Measurements from ENCODE around the gene UROC1.

The UROC1 gene

DNA sequence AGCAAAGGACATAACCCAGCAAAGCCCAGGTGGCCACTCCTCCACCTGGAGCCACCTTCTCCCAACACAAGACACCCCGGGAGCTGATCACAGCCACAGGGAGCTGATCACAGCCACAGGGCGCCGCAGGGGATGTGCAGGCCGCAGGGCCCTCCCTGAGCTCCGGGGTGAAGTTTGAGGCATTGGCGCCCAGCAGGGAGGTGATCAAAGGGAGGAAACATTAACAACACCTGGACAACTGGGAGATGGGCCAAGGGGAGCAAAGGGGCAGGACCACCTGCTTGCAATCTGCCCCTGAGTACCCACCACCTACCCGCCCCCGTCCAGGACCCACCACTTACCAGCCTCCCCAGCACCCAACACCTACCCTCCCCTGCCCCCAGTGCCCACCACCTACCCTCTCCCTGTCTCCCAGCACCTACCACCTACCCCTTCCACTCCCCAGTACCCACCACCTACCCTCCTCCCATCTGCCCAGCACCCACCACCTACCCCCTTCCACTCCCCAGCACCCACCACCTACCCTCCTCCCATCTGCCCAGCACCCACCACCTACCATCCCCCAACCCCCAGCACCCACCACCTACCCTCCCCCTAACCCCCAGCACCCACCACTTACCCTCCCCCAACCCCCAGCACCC, 2.4 kb downstream of the UROC1 start:
- DNase-seq = no peak

DNA sequence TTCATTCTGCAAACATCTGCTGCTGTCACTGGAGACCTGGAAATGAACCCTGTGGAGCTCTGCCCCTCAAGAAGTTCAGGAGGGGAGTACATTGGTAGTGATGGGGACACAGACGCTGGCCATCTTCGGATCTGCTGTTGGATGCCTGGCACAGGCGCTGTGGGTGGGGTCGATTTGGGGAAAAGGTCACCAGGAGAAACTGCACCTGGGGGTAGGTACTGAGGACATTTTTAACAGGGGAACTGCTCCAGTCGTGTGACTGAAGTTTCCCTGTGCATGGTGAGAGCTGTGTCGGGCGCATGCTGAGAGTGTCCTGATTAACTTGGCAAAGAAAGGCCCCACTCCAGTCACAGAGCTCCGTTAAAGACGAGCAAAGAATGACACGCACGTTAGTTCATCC, 3.4 kb downstream of the UROC1 start:
- no peak for DNase-seq

DNA sequence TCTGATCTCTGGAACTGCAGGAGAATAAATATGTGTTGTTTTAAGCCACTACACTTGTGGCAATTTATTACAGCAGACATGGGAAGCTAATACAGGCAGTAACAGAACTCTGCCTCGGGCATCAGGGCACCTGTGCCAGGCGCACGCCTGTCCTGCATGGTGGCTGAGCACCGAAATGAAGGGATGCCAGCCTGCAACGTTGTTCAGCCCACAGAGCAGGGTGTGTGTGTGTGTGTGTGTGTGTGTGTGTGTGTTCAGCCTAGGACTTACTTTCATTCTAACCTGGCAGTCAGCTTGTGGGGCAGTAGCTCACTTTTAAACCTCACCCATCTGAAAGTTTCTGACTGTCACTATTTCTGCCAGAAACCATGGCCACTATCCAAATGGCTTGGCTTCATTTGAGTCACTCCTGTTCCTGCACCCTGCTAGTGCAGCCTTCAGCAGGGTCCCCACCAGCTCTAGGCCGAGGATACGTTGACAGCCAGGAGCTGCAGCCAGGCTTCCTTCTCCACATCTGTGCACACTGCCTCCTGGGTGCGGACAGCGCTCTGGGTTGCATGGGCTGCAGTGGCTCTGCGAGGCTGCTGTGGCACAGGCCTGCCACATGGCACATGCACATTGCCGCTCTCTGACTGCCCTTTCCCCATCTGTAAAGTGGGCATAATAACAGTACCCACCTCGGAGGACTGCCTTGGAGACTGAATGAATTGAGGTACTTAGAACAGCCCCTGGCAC, 4.5 kb downstream of the UROC1 start:
- DNase-seq = no peak

DNA sequence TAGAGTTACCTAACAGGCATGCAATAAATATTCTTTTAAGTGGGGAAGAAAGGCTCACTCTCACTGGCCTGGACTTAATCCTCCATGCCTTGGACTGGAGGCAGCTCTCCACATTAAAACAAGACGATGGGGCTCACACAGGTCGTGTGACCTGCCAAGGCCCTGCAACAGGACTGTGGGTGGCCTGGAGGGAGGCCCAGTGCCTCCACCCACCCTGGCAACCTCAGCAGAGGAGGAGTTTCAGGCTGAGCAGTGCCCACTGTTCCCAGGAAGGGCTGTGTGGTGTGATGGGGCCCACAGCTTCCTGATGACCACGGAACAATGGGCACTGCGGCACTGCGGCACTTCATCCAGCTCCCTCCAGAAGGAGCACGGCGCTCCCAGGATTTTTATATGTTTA, 5.5 kb downstream of the UROC1 start:
- DNase-seq = no peak

DNA sequence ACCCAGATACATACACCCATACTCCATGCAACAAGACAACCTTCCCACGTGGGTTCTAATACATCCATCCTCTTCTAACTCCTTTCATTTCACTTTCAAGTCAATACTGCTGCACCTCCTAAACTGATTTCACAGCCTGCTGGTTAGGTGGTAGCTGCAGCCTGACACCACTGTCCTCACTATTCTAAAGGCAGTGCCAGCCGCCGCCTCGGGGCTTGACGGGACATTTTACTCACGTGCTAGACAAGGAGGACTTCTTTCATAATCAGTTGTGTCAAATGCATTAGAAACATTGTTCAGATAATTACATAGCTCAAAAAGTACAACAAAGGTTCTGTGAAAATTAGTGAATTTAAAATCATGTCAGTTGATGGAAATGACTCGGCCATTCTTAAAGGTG, 6.3 kb downstream of the UROC1 start:
- no peak for DNase-seq

DNA sequence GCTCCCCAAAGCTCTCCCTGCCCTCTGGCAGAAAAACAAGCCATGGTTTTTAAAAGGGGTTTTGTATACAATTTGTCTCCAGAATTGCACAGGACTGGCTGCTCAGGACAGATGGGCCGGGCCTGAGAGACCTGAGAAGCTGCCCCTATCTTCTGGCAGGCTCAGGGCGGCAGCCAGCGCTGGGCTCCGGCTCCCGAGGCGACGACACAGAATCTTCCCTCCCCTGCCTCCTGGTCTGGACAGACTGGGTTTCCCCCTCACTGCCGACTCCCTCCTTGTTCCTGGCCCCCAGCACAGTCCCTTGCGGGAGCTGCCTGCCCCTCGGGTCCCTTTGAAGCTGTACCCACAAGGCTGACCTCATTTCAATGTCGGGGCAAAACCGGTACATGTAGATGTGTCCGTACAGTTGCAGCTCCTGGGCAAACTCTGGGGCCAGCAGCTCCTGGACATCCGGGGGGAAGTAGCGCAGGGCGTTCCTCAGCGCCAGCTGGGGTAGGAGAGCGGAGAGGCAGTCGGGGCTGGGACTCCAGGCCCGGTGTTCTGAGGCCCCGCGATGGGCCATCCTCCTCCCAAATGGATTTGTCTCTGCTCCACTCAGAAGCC, 7.2 kb downstream of the UROC1 start:
- no peak for DNase-seq

DNA sequence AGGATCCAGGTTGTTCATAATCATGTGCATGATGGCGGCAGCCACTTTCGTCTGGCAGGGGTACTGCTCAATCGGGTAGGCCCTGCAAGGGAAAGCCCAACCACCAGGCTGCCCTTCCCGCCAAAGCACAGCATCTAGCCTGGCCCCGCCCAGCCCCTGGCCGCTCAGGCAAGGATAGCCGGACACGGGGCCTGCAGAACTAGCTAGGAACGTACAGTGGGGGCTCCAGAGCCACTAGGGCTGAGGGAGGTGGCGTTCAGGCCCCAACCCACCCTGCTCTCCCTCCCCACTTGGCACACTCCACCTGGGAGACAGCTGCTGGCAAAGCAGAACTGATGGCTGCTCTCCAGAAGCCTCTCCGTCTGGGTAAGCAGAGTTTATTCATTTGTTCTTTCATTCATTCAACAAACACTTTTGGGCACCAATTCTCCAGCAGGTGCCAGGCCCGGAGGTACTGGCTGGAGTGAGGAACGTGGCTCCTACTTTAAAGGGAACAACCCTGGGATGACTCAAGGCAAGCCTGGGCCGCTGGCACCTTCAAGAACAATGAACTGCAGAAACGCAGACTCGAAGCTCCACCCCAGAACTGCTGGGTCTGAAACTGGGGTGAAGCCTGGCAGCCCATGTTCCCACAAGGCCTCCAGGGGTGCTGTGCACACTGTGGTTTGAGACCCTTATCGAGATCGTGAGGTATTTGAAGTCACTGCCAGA, 7.8 kb downstream of the UROC1 start:
- DNase-seq = no peak

DNA sequence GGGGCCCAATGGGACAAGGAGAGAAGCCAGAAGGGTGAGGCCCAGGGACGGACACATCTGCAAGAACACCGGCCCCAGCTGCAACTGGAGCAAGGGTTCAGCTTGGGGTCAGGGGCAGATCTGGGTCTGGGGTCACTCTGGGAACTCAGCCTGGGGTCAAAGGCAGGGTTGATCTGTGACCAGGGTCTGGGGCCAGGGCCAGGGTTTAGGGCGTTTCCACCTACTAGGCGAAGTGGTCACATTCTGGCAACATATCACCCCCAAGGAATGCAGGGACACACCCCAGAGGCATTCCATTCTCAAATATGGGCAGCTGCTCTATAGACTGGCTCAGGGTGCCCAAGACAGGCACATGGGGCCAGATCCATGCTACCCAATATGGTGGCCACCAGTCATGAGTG, 9.0 kb downstream of the UROC1 start:
- peak; percentile 34 for DNase-seq

DNA sequence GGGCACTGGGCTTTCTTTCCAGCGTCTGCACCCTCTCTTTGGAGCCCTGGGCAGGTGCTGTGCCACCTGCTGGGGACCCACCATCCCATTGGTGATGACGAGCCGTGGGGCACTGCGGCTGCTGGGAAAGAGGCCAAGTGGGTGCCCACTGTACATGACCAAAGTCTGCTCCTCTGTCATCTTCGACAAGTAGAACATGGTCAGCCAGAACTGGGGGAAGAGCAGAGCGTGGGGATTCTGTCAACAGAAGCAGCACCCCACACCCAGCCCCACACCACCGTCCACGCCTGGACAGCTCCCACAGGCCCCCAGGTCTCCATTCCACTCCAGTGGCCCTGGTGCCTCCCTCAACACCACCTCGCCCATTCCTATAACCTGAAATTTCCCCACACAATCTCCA, 9.7 kb downstream of the UROC1 start:
- DNase-seq = no peak

DNA sequence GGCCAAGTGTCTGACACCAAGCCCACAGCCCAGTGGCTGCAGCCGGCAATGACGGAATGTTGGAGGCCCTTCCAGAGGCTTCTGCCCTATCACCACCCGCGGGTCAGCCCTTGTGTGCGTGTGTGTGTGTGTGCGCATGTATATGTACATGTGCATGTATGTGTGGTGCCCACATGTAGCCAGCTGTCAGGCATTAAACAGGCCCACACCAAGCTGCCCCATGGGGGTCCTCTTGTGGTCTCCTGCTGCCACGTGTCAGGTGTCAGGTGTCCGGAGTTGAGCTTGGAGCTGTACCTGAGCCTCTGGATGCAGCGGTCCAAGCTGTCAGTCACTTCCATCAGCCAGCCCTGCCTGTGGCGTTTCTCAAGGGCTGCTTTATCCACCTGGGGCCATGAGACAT, 13.9 kb downstream of the UROC1 start:
- DNase-seq = no peak

DNA sequence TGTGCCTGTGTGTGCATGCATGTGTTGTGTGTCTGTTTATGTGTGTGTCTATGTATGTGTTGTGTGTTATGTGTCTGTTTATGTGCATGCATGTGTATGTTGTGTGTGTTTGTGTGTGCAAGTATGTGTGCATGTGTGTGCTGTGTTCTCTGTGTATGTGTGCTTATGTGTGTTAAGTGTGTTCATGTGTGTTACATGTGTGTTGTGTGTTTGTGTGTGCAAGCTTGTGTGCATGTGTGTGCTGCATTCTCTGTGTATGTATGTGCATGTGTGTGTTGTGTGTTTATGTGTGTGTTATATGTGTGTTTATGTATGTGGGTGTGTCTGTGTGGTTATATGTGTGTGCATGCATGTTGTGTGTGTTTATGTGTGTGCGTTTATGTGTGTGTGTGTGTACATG, 14.9 kb downstream of the UROC1 start:
- no peak for DNase-seq

DNA sequence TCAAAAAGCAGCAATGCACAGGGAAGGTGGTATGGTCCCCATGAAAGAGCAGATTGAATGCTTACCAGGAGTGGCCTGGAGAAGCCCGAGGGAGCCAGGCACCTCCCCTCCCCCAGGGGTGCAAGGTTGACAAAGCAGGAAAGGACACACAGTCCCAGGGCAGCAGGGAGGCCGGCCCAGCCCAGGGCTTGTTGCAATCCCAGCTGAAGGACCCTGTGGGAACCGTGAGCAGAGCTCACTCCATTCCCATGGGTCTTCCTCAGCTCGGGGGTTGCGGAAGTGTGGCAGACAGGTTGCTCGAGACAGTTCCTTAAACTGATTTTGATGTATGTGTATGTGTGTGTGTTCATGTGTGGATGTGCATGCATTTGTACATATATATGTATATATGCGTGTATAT, 15.8 kb downstream of the UROC1 start:
- no peak for DNase-seq

DNA sequence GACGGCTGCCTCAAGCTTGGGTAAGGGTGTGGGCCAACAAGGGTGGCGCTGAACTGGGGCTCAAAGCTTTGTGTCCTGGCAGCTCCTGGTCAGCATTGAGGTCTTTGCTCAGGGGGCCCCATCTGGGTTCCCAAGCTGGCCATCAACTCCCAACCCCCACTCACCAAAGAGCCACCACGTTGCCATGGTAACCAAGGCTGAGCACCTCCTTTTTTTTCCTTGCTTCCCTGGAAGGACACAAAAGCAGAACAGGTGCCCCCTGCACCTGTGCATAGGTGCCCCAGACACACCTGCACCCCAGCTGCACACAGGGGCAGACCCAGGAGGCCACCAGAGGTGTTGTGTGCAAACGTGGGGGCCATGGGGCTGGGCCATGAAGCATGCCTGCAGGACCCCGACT, 16.5 kb downstream of the UROC1 start:
- no peak for DNase-seq

DNA sequence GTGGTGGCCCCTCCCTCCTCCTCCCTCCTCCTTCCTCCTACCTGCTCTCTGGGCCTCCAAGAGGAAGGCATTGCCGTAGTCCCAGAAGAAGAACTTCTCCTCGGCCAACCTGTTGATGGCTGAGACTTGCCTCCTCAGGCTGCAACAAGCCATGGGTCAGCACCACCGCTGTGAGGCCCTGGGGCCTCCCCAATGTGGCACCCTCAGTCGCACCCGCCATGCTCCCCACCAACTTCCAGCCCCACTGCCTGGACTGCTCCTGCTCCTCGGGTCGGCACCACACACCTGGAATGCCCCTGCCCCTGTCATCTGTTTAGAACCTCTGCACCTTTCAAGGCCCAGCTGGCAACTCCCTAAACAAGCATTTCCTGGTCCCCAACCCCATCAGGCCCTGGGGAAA, 17.6 kb downstream of the UROC1 start:
- DNase-seq = no peak

DNA sequence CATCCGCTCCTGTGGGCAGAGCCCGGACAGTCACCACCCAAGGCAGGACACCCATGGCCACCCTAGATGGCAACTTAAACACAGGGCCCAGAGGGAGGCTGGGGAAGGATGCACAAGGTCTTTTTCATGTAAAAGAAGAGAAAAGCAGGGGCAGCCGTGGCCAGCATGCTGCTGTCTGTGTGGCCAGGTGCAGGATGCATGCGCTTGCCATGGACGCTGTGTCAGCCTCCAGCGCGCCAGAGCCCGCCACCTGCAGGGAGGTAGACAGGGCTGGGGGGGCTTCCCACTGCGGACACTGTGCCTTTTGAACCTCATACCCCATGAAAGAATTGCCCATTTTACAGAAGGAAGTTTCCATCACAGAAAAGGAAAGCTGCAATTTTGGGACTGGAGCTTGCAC, 18.2 kb downstream of the UROC1 start:
- no peak for DNase-seq

DNA sequence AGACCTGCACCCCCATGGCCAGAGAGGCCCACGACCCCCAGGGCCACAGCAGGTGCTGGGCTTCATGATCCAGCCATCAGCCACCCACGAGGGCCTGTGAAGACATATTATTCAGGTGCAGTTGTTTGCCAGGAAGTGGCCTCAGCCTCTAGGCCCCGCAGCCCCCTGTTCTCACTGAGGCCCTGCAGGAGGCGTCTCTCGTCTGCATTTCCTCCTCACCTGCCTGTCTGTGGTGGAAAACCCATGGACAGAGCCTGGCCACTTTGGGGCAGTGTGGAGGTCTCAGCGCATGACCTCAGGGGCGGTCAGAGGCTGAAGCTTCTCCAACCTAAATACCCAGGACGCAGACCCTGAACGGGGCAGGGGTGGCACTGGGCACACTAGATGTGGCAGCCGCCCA, 18.6 kb downstream of the UROC1 start:
- DNase-seq = no peak

DNA sequence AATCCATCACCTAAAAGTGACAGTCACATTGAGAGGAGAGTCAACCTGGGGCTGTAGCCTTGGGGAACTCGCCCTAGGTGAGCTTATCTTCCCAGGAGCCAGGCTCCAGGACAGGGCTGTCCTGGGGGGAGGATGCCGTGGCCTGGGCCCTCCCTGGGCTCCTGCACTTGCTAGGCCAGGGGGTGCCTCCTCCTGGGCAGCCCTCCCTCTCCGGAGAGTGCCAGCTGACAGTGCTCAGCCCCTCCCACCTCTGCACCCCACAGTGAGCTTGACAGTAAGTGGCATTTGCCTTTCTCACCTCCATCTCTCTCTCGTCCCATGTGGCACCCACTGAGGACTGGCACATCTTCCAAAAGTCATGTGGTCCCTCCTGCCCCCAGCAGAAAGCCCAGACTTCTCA, 19.1 kb downstream of the UROC1 start:
- DNase-seq = no peak

DNA sequence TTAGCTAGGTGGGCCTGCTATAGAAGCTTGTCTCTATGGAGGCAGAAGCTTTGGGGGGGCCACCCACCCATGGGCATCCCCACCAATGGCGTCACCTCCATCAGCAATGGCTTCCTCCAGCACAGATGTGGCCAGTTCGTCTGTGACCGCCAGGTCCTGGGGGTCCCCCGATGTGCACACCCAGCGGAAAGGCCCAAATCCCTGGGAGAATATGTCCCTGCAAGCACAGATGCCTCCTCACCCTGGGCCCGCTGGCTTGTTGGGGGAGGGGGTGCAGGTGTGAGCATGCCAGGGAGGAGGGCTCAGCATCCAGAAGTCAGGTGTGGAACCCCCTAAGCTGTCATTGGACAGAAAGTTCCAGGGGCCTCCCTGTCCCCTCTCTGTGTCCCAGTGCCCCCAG, 19.6 kb downstream of the UROC1 start:
- DNase-seq = no peak

DNA sequence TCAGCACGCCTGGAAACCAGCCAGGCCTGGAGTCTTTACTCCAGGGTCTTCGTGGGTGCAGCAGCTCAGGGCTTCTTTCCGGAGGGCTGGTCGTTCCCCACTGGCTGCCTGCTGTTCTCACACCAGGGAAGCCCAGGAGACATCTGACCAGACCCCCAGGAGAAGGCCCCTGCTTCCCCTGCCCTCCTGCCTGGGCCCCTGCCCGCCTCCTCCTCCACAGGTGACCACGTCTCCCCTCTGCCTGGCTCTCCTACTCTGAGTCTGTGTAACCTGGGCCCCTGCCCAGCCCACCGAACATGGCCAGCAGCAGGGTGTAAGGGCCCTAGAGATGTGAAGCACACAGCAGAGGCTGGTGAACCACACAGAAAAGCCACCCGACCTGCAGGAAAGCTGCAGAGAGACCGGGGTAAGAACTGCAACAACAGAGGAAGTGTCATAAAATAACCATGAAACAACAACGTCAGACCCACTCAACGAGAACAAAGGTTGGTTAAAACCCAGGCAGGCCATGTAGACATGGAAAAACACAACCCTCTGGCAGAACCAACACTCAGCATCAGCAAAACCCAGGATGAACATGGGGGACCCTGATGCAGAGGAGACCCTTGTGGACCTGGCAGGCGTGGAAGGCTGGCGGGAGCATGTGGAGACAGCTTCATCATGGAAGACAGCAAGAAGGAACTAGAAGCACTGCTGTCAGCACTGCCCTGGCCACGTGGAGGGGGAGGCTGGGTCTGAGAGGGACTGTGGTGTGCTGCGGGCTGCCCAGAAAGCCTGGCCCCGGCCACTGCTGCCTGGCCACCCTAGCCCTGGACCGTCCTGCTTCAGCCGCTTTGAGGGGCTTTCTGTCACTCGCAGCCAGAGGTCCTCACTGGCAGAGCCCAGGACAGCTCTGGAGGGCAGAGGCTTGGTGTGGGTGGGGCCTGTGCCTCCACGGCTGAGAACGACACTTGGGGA, 20.4 kb downstream of the UROC1 start:
- DNase-seq = no peak

DNA sequence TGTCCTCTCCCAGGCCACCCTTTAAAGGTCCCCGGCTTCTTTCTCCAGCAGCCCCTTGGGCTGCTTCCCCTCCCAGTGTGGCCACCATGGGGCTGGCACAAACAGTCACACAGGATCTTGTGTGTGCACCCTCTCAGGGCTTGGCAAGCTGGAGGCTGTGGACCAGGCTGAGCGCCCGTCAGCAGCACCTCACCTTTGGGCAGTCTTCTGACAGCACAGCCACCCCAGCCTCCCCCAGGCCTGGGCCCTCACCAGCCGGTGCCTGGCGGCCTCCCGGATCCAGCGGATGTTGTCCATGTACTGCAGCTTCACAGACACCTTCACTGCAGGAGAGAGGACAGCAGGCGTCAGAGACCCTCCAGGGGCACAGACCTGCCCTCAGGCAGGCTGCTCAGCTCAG, 21.8 kb downstream of the UROC1 start:
- DNase-seq = no peak

DNA sequence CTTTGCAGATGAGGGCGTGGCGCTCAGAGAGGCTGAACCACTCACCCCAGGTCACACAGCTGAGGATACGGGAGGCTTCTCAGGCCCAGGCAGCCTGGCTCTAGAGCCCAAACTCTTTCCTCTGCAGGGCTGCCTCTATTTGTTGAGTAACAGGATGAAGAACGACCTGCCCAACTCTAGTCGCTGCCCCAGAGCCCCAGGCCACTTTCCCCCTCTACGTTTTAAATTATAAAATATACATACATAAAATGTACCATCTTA, 22.7 kb downstream of the UROC1 start:
- DNase-seq = no peak

DNA sequence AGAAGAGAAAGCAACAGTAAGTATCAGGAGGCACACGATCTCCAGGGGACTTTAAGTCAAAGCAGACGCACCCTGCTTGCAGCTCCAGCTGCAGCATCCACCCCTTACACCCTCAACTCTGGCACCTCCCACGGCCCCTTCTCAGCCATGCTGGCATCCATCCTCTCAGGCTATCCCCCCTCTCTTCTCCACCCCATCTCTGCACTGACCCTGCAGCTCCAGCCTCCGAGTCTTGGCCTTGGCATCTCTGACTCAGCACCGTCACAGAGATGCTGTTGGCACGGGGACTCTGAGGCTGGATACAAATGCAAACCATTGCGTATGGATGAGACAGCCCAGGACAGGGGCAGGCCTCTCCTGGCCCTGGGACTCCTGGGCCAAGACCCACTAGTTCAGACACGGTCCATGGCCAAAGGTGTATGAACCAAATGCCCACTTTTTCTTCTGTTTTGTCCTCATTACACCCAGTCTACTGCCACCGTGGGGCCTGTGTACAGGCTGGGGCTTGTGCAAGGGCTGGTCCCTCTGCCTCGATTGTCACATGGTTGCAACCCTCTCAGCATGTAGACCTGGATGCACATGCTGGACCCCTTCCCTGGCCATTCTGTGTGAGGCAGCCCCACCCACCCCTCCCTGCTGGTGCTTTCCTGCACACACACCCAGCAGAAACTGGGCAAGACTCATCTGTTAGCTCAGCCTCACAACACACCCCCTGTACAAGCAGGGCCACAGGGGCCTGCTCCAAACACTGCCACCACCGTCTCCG, 23.2 kb downstream of the UROC1 start:
- DNase-seq = no peak
